ENCODE data around the gene COX19.
A peak's percentile ranks its signal among the peaks of the same experiment; 100 is the strongest.

The COX19 gene

DNA sequence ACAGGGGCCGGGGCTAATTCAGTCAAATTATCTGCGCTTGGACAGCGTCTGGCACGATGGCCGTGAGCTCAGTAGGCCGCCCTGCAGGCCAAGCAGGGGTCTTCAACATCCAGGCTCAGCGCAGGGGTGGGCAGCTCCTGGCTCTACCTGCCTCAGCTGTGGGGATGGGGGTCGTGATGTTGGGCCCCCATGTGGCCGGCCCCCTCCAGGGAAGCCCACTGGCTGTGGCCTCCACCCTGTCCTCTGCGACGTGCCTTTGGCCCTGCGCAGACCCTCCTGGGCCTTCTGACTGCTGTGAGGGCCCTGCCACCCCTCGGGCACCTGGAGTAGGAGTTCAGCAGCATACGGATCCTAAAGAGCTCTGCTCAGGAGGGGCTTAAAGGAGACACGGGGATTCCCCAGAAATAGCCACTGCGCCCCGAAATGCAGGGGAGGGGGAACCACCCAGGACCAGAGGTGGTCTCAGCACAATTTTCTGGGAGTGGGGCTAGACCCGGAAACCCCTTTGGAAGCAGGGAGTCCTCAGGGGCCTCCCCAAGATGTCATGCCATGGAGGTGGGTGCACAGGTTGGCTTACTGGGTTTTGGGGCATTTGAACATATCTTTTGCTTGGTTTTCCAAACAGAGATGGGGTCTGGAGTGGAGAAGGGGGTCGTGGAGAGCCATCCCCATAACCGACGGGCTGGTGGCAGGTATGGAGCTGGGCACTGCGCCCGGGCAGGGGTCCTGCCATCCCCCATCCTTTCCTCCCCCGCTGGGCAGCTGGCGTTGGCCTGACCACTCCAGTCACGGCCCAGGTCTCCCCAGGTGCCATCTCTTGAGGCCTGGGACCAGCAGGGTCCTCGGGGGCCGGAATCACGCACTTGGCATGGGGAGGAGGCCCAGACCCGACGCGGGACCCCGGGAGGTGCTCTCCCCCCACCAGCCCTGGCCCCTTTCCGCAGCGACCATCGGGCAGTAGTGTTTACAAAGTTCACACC lies 16.8 kb downstream of the COX19 start:
- no peak for TF ChIP-seq POLR2A (IDR thresholded peaks at IDR 0.05; ENCODE audit: low read depth, low read length)
- no peak for FAIRE-seq
- DNase-seq (ENCODE audit: insufficient read length, low spot score): no peak

DNA sequence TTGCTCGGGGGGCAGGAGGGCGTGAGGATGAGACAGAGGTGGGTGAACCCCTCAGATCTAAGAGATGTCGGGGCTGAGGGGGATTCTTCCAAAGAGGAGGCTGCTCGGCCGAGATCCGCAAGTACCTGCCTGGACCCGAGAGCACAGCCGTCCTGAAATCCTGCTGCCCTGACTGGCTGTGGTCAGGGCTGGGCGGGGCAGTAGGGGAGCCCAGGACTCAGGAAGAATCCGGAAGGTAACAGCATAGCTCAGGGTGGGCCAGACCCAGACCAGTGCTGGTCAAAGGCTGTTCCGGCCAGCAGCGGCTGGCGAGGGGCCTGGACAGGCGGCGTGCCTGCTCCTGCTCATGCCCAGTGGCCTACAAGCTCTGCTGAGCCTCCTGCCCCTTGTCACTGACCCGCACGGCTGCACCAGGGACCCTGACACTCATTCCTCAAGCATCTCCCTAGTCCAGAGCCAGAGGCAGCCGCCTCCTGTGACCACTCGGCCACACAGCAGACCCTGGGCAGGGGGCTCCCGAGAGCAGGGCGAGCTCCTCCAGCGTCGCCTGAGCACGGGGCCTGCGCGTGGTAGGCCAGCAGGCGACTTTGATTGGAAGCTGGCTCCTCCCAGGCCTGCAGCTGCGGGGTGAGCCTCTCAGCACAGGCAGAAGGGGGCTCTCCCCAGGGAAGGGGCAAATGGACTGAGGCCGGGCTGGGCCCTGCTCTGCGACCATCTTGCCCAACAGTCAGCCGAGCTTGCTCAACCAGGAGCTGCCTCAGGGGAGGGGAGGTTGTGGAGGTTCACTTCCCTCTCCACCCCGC lies 17.7 kb downstream of the COX19 start:
- DNase-seq (ENCODE audit: insufficient read length, low spot score) (no peak), FAIRE-seq (no peak)
- TF ChIP-seq POLR2A (IDR thresholded peaks at IDR 0.05; ENCODE audit: low read depth, low read length): no peak

DNA sequence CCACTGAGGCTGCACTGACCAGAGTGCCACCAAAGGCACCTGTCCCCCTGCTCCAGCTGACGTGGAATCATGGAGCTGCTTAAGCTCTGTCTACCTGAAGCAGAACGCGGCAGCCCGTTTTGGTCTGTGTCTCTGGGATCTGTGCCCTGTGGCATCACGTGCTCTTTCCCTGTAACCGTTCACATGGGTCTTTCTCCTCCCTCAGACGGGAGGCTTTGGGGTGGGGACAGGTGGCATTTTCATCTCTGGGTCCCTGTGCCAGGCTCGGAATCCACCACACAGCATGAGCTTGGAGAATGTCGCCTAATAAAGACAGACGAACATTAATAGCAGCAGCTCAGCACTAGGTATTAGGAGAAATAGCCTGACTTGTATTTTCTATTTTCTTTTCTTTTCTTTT lies 19.3 kb downstream of the COX19 start:
- no peak for FAIRE-seq
- DNase-seq (ENCODE audit: insufficient read length, low spot score): no peak
- TF ChIP-seq POLR2A (IDR thresholded peaks at IDR 0.05; ENCODE audit: low read depth, low read length): no peak

DNA sequence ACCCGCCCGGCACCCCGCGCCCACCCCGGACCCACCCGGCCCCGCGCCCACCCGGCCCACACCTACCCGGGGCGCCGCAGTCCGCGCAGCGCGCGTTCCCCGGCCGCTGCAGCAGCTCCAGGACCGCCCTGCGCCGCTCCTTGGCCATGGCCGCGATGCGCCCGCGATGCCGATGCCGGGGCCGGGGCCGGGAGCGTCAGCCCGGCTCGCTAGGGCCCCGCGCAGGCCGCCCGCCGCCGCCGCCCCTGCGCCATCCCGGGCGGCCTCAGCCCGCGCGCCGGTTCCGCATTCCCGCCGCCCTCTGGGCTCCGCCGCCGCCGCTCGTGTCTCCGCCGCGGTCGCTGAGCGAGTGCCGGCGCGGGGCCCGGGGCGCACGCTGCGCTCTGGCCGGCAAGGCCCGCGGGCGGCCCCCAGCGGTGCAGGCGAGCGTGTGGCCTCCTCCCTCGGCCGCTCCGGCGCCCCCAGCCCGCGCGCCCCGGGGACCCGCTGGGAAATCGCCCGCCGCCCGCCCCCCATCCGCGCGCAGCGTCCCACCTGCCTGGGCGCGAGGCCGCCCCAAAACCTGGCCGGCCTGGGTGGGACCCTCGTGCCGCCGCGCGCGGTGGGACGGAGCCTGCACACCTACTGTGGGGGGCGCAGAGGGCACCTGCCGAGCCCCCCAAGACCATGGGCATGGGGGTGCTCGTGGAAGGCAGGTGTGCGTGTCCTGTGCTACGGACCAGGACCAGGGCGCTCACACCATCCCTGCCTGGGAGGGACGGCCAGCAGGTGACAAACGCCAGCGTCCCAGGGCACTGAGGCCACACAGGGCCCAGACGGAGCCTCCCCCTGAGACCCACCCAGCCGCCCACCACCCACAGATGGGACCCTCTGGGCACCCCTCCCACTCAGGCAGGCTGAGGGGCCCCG lies 20.8 kb downstream of the COX19 start, which contains the start of gene ADAP1:
Gene ADAP1 (minus strand): TSS at position 351 of the 909 bp plus-strand sequence. CDS start 203 bp downstream, at position 148.
- no peak for TF ChIP-seq POLR2A (IDR thresholded peaks at IDR 0.05; ENCODE audit: low read depth, low read length)
- FAIRE-seq (no peak), DNase-seq (ENCODE audit: insufficient read length, low spot score) (no peak)

DNA sequence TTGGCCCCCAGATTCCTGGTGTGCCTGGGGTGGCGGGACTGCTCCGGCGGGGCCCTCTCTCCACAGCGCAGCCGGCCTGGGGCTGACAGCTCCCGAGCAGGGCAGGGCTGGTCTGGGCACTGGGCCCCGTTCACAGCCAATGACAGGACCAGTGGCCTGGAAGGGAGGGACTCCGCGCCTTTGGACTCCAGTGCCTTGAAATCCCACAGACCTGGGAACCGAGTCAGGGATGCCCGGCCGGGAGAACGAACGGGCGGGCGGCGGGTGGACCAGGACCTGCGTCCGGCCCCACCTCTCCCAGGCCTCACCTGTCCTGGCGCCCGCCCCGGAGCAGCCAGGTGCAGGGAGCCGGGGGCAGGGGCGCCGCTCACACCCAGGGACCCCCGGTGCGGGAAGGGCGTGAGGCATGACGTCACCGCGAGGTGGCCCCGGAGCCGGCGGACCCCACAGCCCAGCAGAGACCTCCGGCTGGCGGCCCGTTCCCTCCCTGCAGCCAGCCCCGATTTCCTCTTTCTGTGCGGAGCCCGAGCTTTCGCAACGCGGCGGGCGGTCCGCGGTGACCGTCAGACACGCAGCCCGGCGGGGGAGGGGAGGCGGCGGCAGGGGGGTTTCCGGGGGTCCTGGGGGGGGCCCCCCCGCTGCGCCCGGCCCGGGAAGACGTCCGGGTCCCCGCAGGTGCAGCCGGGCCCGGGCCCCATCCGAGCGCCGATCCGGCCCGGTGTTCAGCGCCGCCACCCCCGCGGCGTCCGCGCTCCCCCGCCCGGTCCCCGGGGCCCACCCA lies 21.6 kb downstream of the COX19 start:
- TF ChIP-seq POLR2A (IDR thresholded peaks at IDR 0.05; ENCODE audit: low read depth, low read length): no peak
- DNase-seq (ENCODE audit: insufficient read length, low spot score) (no peak), FAIRE-seq (no peak)

DNA sequence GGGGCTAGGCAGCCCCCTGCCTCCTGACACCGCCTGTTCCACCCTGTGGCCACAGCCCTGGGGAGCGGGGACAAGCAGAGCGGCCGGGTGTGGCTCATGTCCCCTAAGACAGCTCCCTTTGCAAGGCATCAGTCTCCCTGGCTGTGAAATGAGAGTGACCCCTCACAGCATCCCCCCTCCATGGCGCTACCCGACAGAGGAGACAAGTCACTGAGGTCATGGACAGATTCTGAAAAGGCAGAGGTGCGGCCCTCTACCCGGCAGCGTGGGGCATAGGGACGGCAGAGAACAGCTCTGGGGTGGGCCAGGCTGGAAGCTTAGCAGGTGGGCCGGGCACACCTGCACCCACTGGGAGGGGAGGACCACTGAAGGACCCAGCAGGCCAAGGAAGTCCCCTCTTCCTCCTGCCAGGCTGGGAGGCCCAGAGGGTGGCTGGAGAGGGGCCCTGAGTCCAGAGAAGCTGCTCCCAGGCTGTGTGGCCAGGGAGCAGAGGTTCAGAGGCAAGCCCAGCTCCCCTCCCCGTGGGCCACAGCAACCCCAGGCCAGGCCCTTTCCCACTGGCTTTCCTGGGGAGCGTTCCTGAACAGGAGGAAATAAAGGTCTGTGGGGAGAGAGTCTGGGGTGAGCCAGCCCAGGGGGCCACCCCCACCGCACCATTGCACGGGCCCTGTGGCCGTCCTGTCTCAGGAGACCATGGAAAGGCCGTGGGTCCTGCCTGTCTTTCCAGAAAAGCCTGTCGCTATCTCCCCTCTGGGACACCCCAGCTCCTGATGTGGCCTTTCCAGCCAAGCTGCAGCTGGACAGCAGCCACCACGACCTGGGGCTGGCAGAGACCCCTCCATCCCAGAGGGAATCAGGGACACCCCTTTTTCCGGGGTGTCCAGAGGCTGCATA lies 22.6 kb downstream of the COX19 start:
- TF ChIP-seq POLR2A (IDR thresholded peaks at IDR 0.05; ENCODE audit: low read depth, low read length): no peak
- DNase-seq (ENCODE audit: insufficient read length, low spot score): no peak
- FAIRE-seq: no peak

DNA sequence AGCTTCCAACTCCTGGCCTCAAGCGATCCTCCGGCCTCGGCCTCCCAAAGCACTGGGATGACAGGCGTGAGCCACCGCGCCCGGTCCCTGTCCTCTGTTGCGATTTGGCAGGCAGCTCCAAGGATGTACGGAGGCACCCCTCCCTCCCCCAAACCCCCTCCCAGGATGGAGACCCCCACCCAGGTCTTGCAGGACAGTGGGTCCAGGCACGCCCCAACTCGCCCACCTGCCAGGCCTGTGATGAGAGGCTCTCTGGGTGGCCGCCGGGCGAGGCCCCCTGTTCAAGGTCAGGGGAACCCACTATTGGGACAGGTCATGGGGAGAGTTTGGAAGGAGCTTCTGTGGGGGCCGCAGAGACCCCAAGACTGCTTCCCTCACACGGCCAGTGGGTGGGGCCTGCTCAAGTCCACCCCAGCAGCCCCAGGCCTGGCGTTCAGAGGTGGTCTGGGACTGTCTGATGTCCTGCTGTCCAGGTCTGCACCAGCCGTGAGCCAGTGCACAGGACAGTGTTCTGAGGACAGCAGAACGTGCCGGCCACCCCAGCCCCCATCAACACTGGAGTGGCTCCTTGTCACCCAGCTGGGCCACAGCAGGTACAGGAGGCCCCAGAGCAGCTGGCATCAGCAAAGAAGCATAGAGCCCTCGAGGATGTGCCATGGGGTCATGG lies 23.3 kb downstream of the COX19 start:
- FAIRE-seq: no peak
- DNase-seq (ENCODE audit: insufficient read length, low spot score): no peak
- TF ChIP-seq POLR2A (IDR thresholded peaks at IDR 0.05; ENCODE audit: low read depth, low read length): no peak

DNA sequence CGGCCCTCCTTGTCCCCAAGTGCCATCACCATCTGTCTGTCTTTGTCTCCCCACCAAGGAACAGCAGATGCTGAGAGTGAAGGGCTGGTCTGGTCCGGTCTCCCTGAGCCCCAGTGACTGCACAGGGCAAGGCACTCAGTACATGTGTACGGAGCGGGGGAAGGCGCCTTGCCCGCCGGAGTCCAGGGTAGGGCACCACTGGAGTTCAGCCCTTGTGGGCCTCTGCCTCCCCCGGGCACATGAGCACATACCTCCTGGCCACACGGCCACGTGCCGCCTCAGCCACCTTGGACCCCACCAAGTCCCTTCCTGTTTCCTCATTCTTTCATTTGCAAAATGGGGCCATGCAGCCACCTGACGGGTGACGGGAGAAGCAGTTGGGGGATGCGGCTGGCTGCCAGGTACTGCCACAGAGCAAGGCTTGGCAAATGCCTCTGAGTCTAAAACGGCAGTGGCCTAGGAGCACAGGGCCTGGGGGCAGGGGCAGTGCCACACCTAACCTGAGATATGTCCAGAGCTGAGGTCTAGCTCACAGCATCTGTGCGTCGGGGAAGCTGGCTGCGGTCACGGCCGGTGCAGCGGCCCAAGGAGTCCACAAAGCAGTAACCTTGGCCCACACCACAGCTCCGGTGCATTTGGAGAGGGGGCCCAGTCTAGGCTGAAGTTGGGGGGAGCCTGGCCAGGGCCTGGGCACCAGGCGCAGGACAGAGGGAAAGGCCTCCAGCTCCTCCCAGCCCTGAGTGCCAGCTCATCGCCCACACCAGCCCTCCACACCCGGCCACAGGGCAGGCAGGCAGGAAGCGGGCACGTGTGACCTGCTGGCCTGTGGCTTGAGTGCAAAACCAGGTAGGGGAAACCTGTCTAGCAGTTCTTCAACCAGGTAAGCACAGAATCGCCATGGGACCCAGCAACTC lies 26.1 kb downstream of the COX19 start:
- DNase-seq (ENCODE audit: insufficient read length, low spot score) (peak; percentile 86), FAIRE-seq (no peak)

DNA sequence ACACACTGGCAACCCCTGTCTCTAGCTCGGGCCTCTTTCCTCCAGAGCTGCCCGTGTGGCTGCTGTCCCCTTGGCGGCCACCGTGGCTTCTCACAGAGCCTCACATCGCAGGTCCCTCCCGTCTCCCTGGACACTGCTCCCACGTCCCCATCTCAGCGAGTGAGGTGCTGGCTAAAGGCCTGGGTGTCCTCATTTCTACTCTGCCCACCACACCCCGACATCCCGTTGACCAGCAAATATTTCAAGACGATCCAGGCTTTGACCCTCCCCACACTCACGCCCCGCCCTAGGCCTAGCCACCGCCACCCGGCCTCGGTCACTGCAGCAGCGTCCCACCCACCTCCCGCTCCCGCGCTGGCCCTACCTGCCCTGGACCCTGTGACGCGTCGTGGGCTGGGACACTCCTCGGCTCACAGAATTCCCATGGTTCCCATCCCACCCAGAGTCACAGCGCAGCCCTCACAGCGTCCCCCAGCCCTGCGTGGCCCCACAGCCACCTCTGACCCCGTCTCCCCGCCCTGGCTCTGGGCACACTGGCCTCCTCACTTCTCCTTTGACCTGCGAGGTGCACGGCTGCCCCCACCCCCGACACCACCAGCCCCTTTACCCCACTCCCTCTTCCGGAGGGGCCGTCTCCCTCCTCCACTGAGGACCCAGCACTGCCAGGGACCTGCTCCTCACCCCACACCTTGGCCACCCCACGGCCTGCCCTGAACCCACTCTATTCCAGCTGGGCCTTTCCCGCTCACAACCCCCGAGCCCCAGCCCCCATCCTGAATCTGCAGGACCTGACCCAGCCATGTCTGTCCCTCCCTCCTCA lies 27.7 kb downstream of the COX19 start:
- DNase-seq (ENCODE audit: insufficient read length, low spot score): no peak
- no peak for FAIRE-seq
- TF ChIP-seq POLR2A (IDR thresholded peaks at IDR 0.05; ENCODE audit: low read depth, low read length): no peak

More for the DNA sequence above, 26.1 kb downstream of the COX19 start:
- TF ChIP-seq POLR2A (IDR thresholded peaks at IDR 0.05; ENCODE audit: low read depth, low read length): no peak

Measured in H54 (cell line).